CD4-positive, CD25-positive, alpha-beta regulatory T cell (primary cell): Measurements from ENCODE around the gene C2orf69. TPM values are rescaled to one million over a fixed set of nuclear protein-coding genes. Genes with fewer than 3 reads are reported as not detected.
A peak's percentile ranks its signal among the peaks of the same experiment; 100 is the strongest.

Experiments used
- ATAC-seq, 2 donors: fragments of 150-1000 bp; cut with Tn5 transposase; one replicate each; pipeline ENCODE4 v1.10.0; 2021; ENCODE audit warnings: low read depth in 2 of 2, moderate number of reproducible peaks in 2 of 2, moderate library complexity in 1 of 2
- DNase-seq, 3 donors: peaks; one replicate each; pipeline versions ENCODE4 v3.0.0 to v3.0.0-alpha.2; 2012 to 2022; ENCODE audit warnings: mixed read lengths in 1 of 3
- H3K27ac ChIP-seq: one replicate; pipeline ENCODE4 v1.7.0; 2013; ENCODE audit warnings: mild to moderate bottlenecking, low read length; ENCODE audit not compliant: insufficient read depth, poor library complexity, severe bottlenecking
- H3K27me3 ChIP-seq: one replicate; pipeline ENCODE4 v1.7.0; 2013; ENCODE audit warnings: low read length; ENCODE audit not compliant: control insufficient read depth, insufficient read depth
- H3K36me3 ChIP-seq: one replicate; pipeline ENCODE4 v1.7.0; 2013; ENCODE audit warnings: mild to moderate bottlenecking, low read length, moderate library complexity; ENCODE audit not compliant: control insufficient read depth, insufficient read depth
- H3K4me1 ChIP-seq: 2 replicates; pipeline ENCODE4 v1.7.0; 2013; ENCODE audit warnings: mild to moderate bottlenecking, low read length; ENCODE audit not compliant: insufficient read depth, control insufficient read depth, poor library complexity, severe bottlenecking
- H3K4me3 ChIP-seq: one replicate; pipeline ENCODE4 v1.7.0; 2013; ENCODE audit warnings: low read depth, mild to moderate bottlenecking, low read length, moderate library complexity
- H3K9me3 ChIP-seq, 2 experiments: 1 replicate in 1 of 2; 2 replicates in 1 of 2; pipeline ENCODE4 v1.7.0; 2013; ENCODE audit warnings: low read length in 2 of 2, mild to moderate bottlenecking in 1 of 2, moderate library complexity in 1 of 2; ENCODE audit not compliant: control insufficient read depth in 2 of 2
- H3K27ac Mint-ChIP-seq, 3 donors: one replicate each; pipeline ENCODE4 v1.8.0; 2020 to 2022; ENCODE audit warnings: mild to moderate bottlenecking in 3 of 3, mixed read lengths in 3 of 3, moderate library complexity in 2 of 3
- H3K27me3 Mint-ChIP-seq: one replicate; pipeline ENCODE4 v1.8.0; 2022; ENCODE audit warnings: mild to moderate bottlenecking, mixed read lengths
- H3K36me3 Mint-ChIP-seq: one replicate; pipeline ENCODE4 v1.8.0; 2020; ENCODE audit warnings: mixed read lengths
- H3K4me1 Mint-ChIP-seq, 4 donors: one replicate each; pipeline ENCODE4 v1.8.0; 2020 to 2022; ENCODE audit warnings: mixed read lengths in 4 of 4, mild to moderate bottlenecking in 1 of 4
- H3K4me3 Mint-ChIP-seq, 4 donors: one replicate each; pipeline ENCODE4 v1.8.0; 2020 to 2022; ENCODE audit warnings: mild to moderate bottlenecking in 4 of 4, mixed read lengths in 4 of 4, moderate library complexity in 3 of 4
- H3K9me3 Mint-ChIP-seq, 7 donors: one replicate each; pipeline ENCODE4 v1.8.0; 2020 to 2022; ENCODE audit warnings: mixed read lengths in 7 of 7, mild to moderate bottlenecking in 3 of 7, moderate library complexity in 2 of 7
- polyA plus RNA-seq, 4 donors: library from polyadenylated mRNA; unstranded; fragments of 300-500 nt; fragmentation: Illumina TruSeq; gene quantifications; one replicate each; pipeline ENCODE4 v1.2.3, GENCODE V29; 2021
- total RNA-seq: library from RNA; stranded (reverse); gene quantifications from one replicate; pipeline ENCODE4 v1.2.3, GENCODE V29; 2022

The C2orf69 gene
- total and polyA plus RNA-seq, 5 donors from 2014 or later: 12.4 to 17.2 (median 15.5) TPM

DNA sequence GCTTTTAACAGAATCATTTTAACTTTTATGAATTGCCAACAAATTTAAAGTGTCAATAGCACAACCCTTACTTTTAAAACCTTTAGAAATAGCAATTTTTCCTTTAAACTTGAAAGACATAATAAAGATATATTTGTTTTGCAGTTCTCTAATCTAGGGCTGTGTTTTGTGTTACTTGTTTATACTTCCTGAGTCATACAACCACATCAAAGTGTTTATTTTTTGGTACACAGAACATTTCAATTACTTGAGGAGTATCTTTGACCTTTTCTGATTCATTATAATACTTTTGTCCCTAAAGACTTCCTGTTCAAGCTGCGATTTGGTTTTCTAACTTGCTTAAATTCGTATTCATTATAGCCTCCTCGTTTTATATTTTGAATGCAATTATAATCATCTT is 22.4 kb downstream of the C2orf69 start:
- ATAC-seq (no peak), DNase-seq (no peak)
- H3K36me3 ChIP-seq: peaks cover 52% of the 10 kb centered on the region
- no peaks in the 10 kb centered on the region for H3K9me3 Mint-ChIP-seq
- peak overlapping the region in 1 of 3 donors; percentile 4 for H3K27ac Mint-ChIP-seq
- no peaks in the 10 kb centered on the region for H3K4me1 ChIP-seq
- no peaks in the 10 kb centered on the region for H3K9me3 ChIP-seq
- peaks cover 4 to 9% (median 5%) of the 10 kb centered on the region in 4 donors for H3K4me1 Mint-ChIP-seq
- no peaks in the 10 kb centered on the region for H3K27me3 Mint-ChIP-seq
- H3K4me3 ChIP-seq: no peak overlapping the region
- peaks cover 18% of the 10 kb centered on the region for H3K36me3 Mint-ChIP-seq
- H3K27ac ChIP-seq: peak overlapping the region; percentile 14
- no peaks in the 10 kb centered on the region for H3K27me3 ChIP-seq
- no peak overlapping the region for H3K4me3 Mint-ChIP-seq

DNA sequence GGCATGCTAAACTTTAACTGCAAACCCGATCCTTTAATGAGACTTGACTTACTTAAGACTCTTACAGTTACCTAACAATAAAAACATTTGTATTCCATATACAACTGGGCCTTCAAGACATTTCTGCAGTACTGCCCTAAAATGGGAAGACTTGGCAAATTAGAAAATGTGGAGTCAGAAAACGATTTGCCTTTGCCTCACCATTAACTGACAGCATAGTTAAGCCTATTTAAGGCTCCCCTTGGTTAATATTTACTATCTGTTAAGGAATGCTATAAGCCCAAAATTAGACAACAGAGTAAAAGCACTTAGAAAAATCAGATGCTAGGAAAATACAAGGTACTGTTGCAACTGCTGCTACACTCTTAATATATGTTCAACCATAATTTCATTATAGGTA is 25.5 kb downstream of the C2orf69 start:
- ATAC-seq (no peak), DNase-seq (no peak)
- no peak overlapping the region for H3K27ac ChIP-seq
- no peaks in the 10 kb centered on the region for H3K27me3 Mint-ChIP-seq
- no peaks in the 10 kb centered on the region for H3K4me1 ChIP-seq
- no peaks in the 10 kb centered on the region for H3K27me3 ChIP-seq
- H3K36me3 Mint-ChIP-seq: peaks cover 20% of the 10 kb centered on the region
- H3K4me3 Mint-ChIP-seq: no peak overlapping the region
- no peaks in the 10 kb centered on the region for H3K9me3 Mint-ChIP-seq
- peaks cover 38% of the 10 kb centered on the region for H3K36me3 ChIP-seq
- H3K4me3 ChIP-seq: no peak overlapping the region
- H3K9me3 ChIP-seq: no peaks in the 10 kb centered on the region
- peaks cover 2 to 8% (median 5%) of the 10 kb centered on the region in 4 donors for H3K4me1 Mint-ChIP-seq
- no peak overlapping the region for H3K27ac Mint-ChIP-seq

DNA sequence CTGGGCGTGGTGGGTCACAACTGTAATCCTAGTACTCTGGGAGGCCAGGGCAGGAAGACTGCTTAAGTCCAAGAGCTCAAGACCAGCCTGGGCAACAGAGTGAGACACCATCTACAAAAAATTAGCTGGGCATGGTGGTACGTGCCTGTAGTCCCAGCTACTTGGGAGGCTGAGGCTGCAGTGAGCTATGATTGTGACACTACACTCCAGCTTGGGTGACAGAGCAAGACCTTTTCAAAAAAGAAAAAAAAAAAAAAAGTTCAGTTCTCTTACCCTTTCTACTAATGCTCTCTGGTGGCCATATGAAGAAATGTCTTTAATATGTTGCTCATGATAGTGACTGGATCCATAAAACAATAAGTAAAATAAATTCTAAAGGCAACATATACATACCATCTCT is 29.3 kb downstream of the C2orf69 start:
- H3K27ac Mint-ChIP-seq: no peak overlapping the region
- DNase-seq: peak in 2 of 3 donors; percentile 23 to 40
- H3K36me3 Mint-ChIP-seq: peaks cover 25% of the 10 kb centered on the region
- no peak overlapping the region for H3K27ac ChIP-seq
- no peaks in the 10 kb centered on the region for H3K4me1 ChIP-seq
- H3K9me3 ChIP-seq: no peaks in the 10 kb centered on the region
- H3K4me3 Mint-ChIP-seq: no peak overlapping the region
- peak; percentile 46 to 50 for ATAC-seq
- H3K27me3 Mint-ChIP-seq: no peaks in the 10 kb centered on the region
- no peaks in the 10 kb centered on the region for H3K9me3 Mint-ChIP-seq
- peaks cover 4 to 19% (median 14%) of the 10 kb centered on the region in 4 donors for H3K4me1 Mint-ChIP-seq
- H3K4me3 ChIP-seq: no peak overlapping the region
- H3K27me3 ChIP-seq: no peaks in the 10 kb centered on the region
- peaks cover 45% of the 10 kb centered on the region for H3K36me3 ChIP-seq

DNA sequence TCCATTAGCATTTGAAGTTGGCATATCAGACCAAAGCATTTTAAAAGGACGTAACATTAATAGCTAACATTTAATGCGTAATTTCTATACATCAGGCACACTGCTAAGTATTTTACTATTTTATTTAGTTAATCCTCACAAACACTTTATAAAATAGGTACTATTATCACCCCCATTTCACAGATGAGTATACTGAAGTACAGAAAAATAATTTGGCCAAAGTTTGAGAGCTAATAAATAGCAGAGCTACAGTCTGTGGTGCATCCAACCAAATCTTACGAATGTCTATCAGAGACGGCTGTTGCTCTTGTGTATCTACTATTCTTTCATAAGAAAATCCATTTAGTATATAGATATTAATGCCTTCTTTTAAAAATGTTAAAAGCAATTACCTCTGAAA is 32.3 kb downstream of the C2orf69 start:
- Histone ChIP-seq H3K4me1 (no peaks in the 10 kb centered on the region), H3K27me3 (no peaks in the 10 kb centered on the region), H3K9me3 (no peaks in the 10 kb centered on the region), H3K36me3 (peaks cover 55% of the 10 kb centered on the region), H3K4me3 (no peak overlapping the region), H3K27ac (no peak overlapping the region)
- H3K9me3 Mint-ChIP-seq: no peaks in the 10 kb centered on the region
- H3K36me3 Mint-ChIP-seq: peaks cover 37% of the 10 kb centered on the region
- DNase-seq (no peak), ATAC-seq (no peak)
- H3K4me3 Mint-ChIP-seq: no peak overlapping the region
- H3K27me3 Mint-ChIP-seq: no peaks in the 10 kb centered on the region
- peaks cover 16 to 33% (median 24%) of the 10 kb centered on the region in 4 donors for H3K4me1 Mint-ChIP-seq
- no peak overlapping the region for H3K27ac Mint-ChIP-seq

DNA sequence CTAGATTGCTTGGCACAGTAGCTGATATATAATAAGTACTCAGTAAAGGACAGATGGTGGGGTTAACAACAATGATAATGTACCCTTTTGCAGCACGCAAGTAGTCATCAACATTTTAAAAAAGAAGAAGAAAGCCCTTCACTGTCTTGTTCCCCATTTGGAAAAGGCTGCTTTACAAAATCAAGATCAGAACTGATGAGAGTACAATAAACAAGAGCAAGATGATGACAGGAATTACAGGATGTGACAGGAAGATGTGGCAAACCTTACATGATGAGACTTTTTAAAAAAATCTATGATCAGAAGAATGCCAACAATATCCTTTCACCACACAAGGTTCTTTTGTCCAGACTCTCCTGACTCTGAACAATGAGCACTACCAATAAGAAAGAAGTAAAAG is 35.1 kb downstream of the C2orf69 start:
- Mint-ChIP-seq H3K4me3 (no peak overlapping the region), H3K27ac (peak overlapping the region in 1 of 3 donors; percentile 44), H3K9me3 (no peaks in the 10 kb centered on the region), H3K36me3 (peaks cover 33% of the 10 kb centered on the region), H3K4me1 (peaks cover 16 to 37% (median 29%) of the 10 kb centered on the region in 4 donors), H3K27me3 (no peaks in the 10 kb centered on the region)
- peaks cover 55% of the 10 kb centered on the region for H3K36me3 ChIP-seq
- ATAC-seq (no peak), DNase-seq (no peak)
- no peaks in the 10 kb centered on the region for H3K27me3 ChIP-seq
- no peak overlapping the region for H3K4me3 ChIP-seq
- no peaks in the 10 kb centered on the region for H3K9me3 ChIP-seq
- no peaks in the 10 kb centered on the region for H3K4me1 ChIP-seq
- H3K27ac ChIP-seq: no peak overlapping the region

DNA sequence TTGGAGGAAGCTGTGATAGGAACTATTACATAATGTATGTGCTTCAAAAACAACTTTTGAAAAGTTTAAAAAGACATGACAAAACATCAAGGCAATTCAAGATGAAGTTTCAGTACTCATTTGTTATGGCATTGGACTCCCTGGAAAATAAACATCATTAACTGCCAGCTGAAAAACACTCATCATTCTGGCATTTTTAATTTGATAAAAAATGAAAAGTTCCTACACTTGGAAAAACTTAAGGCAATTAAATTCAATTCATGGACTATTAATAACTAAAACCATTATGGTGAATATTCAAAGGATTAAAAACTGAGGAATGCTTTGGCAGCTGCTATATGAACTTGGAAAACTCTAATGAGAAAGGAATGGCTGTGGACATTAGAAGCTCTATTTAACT is 35.7 kb downstream of the C2orf69 start:
- Mint-ChIP-seq H3K27ac (peak overlapping the region in 2 of 3 donors; percentile 31 to 44), H3K4me1 (peaks cover 21 to 40% (median 33%) of the 10 kb centered on the region in 4 donors), H3K4me3 (no peak overlapping the region), H3K27me3 (no peaks in the 10 kb centered on the region), H3K36me3 (peaks cover 30% of the 10 kb centered on the region), H3K9me3 (no peaks in the 10 kb centered on the region)
- no peaks in the 10 kb centered on the region for H3K27me3 ChIP-seq
- no peaks in the 10 kb centered on the region for H3K9me3 ChIP-seq
- H3K4me1 ChIP-seq: no peaks in the 10 kb centered on the region
- H3K4me3 ChIP-seq: no peak overlapping the region
- no peak overlapping the region for H3K27ac ChIP-seq
- ATAC-seq (no peak), DNase-seq (no peak)
- H3K36me3 ChIP-seq: peaks cover 55% of the 10 kb centered on the region

DNA sequence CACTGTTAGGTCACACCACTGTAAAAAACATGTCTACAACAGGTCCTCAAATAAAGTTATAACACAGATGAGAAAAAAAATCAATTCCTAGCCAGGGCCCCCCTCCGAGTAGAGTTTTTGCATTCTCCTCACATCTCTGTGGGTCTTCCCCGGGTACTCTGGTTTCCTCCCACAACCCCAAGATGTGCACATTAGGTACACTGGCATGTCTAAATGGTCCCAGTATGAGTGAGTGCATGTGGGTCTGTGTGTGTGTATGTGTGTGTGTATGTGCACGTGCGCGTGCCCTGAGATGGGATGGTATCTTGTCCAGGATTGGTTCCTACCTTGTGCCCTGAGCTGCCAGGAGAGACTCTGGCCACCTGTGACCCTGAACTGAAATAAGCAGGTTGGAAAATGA is 39.3 kb downstream of the C2orf69 start:
- Mint-ChIP-seq H3K4me1 (peaks cover 33 to 59% (median 46%) of the 10 kb centered on the region in 4 donors), H3K27me3 (no peaks in the 10 kb centered on the region), H3K36me3 (peaks cover 17% of the 10 kb centered on the region), H3K4me3 (peak overlapping the region in 2 of 4 donors; percentile 2 to 12), H3K27ac (peak overlapping the region in 1 of 3 donors; percentile 60), H3K9me3 (no peaks in the 10 kb centered on the region)
- peaks cover 19% of the 10 kb centered on the region for H3K4me1 ChIP-seq
- DNase-seq (no peak), ATAC-seq (no peak)
- no peaks in the 10 kb centered on the region for H3K27me3 ChIP-seq
- H3K27ac ChIP-seq: no peak overlapping the region
- H3K36me3 ChIP-seq: peaks cover 33% of the 10 kb centered on the region
- no peak overlapping the region for H3K4me3 ChIP-seq
- H3K9me3 ChIP-seq: no peaks in the 10 kb centered on the region

- no peaks in the 10 kb centered on the region for H3K9me3 Mint-ChIP-seq
- no peak for ATAC-seq
- H3K27ac Mint-ChIP-seq: no peak overlapping the region
- peaks cover 22% of the 10 kb centered on the region for H3K4me1 ChIP-seq
- DNase-seq: peak in 1 of 3 donors; percentile 66
- H3K36me3 ChIP-seq: peaks cover 27% of the 10 kb centered on the region
- no peak overlapping the region for H3K4me3 Mint-ChIP-seq
- no peaks in the 10 kb centered on the region for H3K9me3 ChIP-seq
- no peaks in the 10 kb centered on the region for H3K27me3 Mint-ChIP-seq
- H3K36me3 Mint-ChIP-seq: peaks cover 12% of the 10 kb centered on the region
- no peak overlapping the region for H3K4me3 ChIP-seq
- no peak overlapping the region for H3K27ac ChIP-seq
- H3K4me1 Mint-ChIP-seq: peaks cover 33 to 65% (median 48%) of the 10 kb centered on the region in 4 donors
- H3K27me3 ChIP-seq: no peaks in the 10 kb centered on the region
Observed at GRCh38 chr2:199951023-199951422, 39.9 kb downstream of the C2orf69 start.
